ENCODE measurements around the gene RASSF8.

The RASSF8 gene

DNA sequence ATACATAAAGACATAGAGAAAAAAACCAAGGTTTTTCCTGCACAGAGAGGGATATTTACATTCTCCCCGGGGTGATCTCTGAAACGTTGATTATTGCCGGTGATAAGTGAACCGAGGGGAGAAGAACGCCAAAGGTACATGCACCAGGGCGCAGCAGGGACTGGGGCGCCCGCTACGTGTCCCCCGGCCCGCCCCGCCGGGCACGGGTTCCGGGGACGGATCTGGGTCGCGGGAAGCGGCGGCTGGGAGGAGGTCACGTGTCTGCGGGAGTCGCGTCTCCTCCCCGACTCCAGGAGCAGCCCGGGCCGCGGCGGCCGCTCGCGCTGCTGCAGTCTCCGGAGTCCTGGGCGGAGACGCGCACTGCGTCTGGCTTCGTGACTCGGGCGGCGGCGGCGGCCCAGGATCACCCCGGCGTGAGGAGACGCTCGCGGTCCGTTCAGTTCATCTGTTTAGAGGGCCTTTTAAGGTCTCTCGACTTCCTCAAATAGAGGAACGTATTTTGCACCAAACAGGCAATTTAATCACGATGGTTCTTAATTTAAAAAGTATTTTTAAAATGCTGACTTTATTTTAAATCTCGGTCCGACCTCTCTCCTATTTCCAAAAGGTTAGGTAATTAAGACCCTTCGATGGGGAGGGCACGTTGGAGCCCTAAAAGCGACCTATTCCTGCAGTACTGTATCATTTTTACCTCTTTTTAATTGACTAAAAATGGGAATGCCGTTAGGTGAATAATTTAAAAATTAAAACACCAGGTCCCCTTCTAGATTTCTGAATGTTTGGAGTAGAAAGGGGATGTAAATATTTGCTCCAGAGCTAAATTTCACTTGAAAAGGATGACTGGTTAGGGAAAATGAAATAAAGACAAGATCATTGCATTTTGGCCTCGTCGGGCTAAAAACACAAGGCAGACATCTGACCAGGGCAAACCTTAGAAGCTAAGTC, 168.1 kb downstream of the RASSF8 start:
- peak; percentile 94 for DNase-seq (ENCODE audit: low spot score)

GRCh38 chr12:26127404-26127803, 168.9 kb downstream of the RASSF8 start:
- no peak for DNase-seq (ENCODE audit: low spot score)

DNA sequence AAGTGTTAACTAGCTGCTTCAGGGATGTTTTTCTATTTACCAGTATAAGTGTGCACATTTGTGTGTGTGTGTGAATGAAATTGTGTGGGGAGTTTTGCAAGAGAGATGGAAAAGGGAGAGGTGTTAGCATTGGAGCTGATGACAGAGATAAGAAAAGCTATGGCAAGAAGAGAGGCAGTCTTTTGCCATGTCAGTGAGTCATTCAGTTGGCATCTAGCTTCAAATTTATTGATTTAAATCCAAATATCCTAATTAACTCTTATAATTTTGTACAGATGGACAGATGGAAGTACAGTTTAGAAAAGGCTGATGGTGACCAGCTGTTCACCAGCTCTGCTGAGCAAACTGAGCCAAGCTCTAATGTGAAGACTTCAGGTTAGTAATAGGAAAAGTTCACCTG, 169.7 kb downstream of the RASSF8 start:
- DNase-seq (ENCODE audit: low spot score), result peak; percentile 25
